Activated CD4-positive, alpha-beta T cell treated with anti-CD3 and anti-CD28 coated beads, Interleukin-2, amount 50 U/mL, for 48 hours (primary cell): ENCODE measurements around the gene MOGAT3.
"Not testable (repeated sequence)": the region's sequence is repeated elsewhere in the genome, so short reads cannot be mapped to it uniquely, and the experiment has no call there.

ENCODE experiments used
- DNase-seq, 2 experiments: peaks; one replicate each; pipeline ENCODE4 v3.0.0-alpha.2; 2020

MOGAT3 gene

DNA sequence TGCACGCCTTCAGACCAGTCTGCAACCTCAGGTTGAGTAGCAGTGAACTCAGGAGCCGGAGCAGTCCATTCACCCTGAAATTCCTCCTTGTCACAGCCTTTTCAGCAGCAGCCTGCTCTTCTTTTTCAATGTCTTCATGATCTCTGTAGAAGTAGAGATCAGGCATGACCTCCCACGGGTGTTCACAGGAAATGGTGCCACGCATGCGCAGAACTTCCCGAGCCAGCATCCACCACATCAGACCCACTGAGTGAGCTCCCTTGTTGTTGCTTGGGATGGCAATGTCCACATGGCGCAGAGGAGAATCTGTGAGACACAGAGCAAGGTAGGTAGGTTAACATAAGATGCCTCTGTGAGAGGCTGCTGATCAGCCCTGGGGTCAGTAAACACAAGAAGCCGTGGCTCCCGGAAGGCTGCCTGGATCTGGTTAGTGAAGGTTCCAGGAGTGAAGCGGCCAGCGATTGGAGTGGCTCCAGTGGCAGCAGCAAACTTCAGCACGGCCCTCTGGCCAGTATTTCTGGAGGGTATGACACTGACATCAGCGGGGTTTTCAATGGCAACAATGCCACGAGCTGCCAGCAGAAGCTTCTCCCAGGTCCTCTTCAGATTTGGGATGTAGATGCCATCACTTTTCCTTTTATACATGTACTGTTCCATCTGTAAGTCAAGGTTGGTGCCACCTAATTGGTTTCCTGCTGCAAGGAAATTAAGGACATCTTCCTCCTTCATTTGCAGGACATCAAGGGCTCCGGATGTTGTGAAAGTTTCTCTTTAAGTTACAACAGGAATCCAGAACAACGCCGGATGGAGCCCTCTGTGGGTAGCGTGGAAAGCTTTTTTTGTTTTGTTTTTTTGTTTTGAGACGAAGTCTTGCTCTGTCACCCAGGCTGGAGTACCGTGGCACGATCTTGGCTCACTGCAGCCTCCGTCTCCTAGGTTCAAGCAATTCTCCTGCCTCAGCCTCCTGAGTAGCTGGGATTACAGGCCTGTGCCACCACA, 3.2 kb upstream of the MOGAT3 start:
- peak; percentile 27 to 36 for DNase-seq

DNA sequence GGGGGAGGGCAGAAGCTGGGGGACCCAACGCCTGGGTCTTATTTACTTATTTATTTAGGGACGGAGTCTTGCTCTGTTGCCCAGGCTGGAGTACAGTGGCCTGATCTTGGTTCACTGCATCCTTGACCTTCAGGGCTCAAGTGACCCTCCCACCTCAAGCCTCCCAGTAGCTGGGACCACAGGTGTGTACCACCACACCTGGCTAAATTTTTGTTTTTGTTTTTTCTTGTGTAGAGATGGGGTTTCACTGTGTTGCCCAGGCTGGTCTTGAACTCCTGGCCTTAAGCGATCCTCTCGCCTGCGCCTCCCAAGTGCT, 1.7 kb upstream of the MOGAT3 start:
- no peak for DNase-seq

DNA sequence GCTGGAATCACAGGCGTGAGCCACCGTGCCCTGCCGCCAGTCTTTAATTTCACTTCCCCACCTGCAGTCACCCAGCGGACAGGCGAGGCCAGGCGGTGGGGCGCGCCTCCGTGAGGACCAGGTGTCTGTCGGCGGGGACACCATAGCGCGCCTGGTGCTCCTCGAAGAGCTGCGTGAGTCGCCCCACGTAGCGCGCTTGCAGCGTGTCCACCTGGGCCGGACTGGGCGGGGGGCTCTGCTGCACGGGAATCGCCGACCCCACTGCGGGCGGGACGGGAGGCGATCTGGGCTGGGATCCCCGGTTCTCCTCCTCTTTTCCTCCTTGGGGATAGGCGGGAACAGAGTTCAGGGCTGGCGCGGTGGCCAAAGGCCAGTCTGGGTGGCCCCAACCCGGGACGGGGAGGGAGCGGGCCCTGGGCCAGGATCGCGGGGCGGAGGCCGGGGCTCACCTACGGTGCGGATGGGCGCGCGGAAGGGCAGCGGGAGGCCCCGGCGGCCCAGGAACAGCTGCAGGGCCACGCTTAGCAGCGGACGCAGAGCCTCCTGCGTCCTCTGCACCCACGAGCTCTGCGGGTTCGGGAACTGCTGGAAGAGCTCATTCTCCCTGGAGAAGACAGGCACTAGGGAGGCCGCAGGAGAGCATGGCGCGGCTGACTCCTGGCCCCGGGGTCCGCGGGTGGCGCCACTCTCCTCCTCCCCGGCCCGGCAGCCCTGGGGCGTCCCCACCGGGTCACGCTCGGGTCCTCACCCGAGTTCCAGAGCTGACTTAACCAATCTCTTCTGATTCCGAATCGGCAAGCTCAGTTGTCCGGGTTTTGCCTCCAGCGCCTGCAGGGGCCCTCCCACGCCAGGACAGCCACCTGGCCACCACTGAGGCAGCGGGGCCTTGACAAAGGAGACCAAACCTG, 1.1 kb upstream of the MOGAT3 start:
- no peak for DNase-seq

DNA sequence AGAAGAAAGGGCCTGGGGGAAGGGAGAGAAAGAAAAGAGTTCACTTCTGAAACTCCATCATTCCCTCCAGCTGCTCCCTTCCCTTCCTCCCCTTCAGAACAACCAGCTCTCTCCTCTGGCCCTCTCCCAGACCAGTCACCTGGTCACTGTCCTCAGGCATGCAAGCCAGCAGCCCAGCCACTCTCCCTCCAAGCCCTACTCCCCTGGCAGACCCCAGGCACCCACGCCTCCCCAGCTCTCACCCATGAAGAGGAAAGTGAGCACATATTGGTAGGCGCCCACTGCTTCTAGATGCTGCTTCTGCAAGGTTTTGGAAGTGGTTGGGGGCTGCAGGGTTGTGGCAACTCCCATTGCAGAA, 353 bp downstream of the MOGAT3 start:
- no peak for DNase-seq

DNA sequence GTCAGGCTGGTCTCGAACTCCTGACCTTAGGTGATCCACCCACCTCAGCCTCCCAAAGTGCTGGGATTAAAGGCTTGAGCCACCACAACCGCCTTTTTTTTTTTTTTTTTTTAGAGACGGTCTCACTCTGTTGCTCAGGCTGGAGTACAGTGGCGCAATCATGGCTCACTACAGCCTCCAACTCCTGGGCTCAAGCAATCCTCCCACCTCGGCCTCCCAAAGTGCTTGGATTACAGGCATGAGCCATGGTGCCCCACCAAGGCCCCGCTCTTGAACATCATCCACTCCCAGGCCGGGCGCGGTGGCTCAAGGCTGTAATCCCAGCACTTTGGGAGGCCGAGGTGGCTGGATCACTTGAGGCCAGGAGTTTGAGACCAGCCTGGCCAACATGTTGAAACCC, 1.3 kb downstream of the MOGAT3 start:
- not testable (repeated sequence) for DNase-seq

DNA sequence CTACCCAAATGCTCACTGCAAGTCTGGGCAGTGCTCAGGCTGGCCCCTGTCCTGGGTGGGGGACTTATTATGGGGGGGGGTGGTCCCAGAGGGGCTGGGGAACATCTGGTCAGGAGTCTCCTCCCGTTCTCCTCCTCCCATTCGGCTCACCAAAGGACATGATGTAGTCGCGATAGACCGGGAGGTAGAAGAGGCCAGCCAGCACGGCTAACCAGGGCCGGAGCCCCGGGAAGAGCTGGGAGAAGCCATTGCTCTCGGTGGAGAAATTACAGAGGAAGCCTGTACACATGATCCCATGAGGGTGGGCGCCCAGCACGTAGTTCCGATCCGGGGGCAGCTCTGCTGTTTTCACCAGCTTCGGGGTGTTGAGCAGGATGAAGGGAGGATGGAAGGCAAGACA, 2.4 kb downstream of the MOGAT3 start:
- no peak for DNase-seq

DNA sequence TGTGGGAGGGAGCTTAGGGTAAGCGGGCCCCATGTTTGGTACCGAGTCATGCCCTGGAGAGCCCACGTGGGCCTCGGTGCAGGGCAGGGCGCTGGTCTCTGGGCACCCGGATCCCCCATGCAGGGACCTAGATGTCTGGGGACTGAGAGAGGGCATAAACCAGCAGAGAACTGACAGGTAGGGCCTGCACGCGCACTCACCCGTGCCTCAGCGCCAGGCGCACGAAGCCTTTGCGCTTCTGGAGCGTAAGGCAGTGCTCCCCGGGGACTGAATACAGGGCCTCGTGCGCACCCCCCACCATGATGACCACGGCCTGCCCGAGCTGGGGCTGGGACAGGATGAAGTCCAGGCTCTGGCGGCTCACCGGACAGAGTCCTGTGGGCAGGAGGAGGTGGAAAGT, 2.8 kb downstream of the MOGAT3 start:
- no peak for DNase-seq

DNA sequence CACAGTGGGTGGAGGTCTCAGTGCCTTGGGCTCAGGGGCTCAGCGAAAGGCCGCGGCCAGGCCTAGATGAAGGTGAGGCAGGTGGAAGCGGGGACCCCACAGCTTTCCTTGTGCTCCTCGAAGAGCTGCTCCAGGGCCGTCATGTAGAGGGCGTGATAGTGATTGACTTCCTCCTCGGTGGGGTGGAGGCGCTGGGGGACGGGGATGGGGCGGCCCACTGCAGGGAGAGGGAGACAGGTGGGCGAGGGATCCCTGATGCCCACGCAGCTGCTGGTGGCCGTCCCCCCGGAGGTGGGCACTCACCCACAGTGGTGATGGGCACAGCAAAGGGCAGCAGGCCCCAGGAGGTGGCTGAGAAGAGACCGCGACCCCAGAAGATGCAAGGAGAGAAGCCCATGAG, 5.0 kb downstream of the MOGAT3 start:
- DNase-seq, result no peak

DNA sequence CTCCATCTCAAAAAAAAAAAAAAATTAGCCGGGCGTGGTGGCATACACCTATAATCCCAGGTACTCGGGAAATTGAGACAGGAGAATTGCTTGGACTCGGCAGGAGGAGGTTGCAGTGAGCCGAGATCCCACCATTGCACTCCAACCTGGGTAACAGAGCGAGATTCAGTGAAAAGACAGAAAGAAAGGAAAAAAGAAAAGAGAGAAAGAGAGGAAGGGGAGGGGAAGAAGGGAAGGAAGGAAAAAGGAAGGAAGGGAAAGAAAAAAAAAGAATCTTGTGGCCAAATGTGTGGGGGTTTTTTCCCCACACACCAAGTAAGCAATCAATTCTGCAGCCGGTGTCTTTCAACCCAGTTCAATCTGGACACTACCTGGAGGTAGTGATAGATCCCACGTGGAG, 11.7 kb downstream of the MOGAT3 start:
- no peak for DNase-seq

DNA sequence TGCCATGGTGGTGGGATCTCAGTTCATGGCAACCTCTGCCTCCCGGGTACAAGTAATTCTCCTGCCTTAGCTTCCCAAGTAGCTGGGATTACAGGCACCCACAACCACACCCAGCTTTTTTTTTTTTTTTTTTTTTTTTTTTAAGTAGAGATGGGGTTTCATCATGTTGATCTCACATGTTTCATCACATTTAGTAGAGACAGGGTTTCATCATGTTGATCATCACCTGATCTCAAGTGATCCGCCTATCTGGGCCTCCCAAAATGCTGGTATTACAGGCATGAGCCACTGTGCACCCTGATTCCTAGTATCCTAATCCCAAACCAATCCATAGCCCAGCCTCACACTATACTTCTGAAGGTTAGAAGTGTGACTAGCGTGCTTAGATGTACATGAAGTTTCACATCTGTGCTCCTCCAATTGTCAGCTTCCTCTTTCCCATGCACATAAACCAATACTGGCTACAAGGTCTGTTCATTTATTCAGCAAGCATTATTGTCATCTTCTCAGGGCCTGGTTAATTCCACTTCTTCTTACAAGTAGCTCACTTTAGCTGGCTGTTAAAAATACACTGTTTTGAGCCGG, 13.9 kb downstream of the MOGAT3 start:
- DNase-seq, result no peak

DNA sequence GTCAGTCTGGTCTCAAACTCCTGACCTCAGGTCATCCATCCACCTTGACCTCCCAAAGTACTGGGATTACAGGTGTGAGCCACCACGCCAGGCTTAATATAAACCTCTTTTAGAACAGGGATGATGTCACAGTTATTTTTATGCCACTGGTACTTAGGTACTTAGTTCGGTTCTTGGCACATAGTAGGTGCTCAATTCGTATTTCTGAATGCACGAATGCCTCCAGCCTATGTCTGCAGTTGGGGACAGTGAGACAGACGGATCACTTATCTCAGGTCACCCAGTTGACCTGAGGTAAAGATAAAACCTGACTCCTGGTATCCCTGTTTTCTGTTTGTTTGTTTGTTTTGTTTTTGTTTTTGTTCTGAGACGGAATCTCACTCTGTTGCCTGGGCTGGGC, 14.6 kb downstream of the MOGAT3 start:
- no peak for DNase-seq

DNA sequence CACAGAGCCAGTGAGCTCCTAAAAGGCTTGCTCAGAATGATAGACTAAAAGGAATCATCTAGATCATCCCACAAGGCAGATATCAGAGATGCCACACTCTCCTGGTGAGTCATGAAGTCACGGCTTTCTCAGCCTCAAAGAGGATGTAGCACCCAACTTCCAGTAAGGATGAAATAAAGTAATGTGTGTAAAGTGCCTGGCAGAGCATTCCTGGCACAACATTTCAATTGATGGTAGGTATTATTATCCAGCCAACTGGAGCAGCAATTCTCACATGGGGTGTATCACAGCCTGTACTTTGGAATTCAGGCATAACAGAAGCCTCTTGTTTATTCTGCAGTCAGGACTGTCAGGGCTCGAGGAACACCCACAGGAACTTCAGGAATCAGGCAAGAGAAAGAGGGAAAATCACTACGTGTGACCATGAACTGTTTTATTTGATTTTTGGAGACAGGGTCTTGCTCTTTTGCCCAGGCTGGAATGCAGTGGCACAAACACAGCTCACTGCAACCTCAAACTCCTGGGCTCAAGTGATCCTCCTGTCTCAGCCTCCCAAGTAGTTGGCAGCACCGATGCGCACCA, 15.5 kb downstream of the MOGAT3 start:
- no peak for DNase-seq

DNA sequence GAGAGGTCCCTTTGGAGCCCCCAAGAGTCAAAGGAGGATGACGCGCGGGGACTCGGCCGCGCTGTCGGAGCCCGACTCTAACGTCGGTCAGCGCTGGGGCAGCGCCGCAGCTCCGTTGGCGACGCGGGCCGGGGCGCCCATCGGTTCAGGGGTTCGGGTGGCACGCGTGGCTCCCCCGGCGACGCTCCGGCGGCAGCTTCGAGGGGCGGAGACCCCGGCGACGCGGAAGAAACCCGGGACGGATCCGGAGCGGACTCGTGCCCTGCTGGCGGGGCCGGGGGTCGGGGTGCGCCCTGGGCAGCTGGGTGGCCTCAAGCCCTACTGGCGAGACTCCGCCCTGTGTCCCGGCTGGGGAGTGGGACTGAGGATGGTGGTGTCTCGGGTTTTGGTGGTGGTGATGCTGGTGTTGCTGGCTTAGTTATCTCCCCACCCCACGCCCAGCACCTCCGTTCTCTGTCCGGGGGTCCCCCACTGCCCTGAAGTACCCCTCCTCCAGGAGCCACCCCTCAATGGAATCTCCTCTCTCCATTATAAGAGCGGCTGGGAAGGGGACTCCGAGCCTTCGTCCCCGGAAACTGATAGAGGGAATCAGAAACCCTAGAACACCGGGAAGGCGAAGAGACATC, 20.6 kb downstream of the MOGAT3 start, which contains the start of gene NAT16:
NAT16 (minus strand) TSS at position 164 of the 626 bp plus-strand sequence. CDS start 5,486 bp downstream, outside the sequence.
- DNase-seq, result no peak

DNA sequence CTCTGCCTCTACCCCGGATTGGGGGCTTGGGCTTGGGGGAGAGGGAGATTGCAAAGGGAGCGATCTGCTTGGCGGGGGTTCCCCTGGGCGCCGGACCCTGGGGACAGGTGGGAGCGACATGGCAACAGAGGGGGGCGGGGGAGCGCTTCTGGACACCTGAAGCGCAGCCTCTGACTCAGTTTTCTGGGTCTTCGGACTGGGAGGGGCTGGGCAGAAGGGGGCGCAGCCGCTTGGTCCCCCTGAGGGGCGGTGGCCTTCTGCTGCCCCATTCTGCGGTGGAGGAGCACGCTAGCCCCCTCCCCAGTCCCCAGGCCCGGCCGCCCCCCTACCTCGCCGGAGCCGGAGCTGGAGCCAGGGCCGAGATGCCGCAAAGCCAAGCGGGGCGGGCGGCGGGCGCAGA, 21.1 kb downstream of the MOGAT3 start:
- DNase-seq, result no peak

DNA sequence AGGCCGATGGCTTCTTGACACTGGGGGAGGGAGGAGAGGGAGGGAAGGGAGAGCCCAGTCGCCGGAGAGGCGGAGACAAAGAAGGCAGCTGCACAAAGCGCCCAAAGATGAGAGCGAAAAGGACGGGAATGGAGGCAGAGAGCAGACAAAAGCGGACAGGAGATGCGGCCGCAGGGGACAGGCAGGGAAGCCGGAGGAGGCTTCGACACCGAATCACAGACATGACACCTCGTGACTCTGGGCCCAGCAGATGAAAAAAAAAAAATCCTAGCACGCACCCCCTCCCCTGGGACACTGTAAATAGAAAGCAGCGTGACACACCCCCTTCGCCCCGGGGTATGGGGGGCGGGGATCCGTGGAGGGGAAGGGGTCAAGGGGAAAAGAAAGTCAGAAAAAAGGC, 21.7 kb downstream of the MOGAT3 start:
- DNase-seq, result no peak

DNA sequence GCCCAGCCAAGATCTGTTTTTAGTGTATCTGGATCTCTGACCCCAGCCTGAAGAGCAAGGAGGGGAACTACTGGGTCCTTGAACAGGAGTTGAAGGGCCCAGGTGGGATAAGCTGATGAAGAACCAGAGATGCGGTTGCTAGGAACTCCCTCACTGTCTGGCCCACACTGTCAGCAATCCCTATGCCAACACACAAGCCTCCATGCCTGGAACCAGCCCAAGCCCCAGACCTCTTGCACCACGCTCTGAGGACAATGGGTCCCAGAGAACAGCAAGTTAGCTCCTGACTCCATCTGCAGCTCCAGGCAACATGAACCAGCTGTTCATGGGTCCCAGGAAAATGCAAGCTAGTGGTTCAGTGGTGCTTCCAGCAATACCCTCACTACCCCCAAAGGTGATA, 23.2 kb downstream of the MOGAT3 start:
- DNase-seq, result no peak

DNA sequence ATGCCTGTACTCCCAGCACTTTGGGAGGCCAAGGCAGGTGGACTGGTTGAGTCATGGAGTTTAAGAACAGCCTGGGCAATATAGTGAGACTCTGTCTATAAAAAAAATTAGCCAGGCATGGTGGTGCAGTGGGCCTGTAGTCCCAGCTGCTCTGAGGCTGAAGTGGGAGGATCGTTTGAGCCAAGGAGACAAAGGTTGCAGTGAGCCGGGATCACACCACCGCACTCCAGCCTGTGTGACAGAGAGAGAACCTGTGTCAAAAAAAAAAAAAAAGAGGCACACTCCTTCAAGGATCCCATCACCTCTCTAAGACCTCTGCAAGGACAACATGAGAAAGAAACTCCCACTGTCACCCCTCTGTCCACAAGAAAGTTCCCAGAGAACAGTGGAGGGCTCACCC, 25.2 kb downstream of the MOGAT3 start:
- no peak for DNase-seq

DNA sequence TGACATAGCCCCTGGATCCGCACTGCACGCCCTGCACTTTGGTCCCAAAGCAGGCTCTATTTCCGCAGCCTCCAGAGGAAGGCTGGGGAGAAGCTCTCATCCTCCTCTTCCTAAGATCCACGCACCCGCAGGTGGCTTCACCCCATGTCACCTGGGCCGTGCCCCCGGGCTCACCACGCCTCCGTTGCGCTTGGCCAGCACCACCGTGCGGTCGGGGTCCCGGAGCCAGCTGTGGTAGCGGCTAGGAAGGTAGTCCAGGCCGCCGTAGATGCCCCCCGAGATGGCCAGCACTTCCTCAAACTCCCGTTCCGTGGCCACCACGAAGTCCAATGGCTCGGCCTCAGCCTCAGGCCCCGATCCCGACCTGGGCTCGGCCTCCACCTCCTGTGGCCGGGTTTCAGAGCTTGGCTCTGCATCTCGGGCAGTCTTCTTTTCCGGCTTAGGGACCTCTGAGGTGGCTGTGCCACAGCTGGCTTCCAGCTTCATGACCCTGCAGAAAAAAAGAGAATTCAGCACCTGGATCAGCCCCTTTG, 26.4 kb downstream of the MOGAT3 start:
- no peak for DNase-seq

DNA sequence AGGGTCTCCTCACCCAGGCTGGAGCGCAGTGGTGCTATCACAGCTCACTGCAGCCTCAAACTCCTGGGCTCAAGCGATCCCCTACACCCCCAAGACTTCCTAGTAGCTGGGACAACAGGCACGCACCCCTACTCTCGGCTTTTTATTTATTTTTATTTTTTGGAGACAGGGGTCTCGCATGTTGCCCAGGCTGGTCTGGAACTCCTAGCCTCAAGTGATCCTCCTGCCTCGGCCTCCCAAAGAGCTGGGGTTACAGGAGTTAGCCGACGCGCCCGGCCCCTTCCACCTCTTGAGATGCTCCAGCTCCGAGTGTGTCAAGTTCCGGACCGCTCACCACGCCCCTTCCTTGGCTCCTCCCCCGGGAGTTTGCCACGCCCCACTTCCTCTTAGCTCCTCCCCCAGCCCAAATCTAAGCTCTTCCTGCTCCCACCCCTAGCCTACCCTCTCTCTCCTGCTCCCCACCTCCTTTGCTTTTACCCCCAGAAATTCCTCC, 27.0 kb downstream of the MOGAT3 start:
- DNase-seq, result peak; percentile 72 to 75

DNA sequence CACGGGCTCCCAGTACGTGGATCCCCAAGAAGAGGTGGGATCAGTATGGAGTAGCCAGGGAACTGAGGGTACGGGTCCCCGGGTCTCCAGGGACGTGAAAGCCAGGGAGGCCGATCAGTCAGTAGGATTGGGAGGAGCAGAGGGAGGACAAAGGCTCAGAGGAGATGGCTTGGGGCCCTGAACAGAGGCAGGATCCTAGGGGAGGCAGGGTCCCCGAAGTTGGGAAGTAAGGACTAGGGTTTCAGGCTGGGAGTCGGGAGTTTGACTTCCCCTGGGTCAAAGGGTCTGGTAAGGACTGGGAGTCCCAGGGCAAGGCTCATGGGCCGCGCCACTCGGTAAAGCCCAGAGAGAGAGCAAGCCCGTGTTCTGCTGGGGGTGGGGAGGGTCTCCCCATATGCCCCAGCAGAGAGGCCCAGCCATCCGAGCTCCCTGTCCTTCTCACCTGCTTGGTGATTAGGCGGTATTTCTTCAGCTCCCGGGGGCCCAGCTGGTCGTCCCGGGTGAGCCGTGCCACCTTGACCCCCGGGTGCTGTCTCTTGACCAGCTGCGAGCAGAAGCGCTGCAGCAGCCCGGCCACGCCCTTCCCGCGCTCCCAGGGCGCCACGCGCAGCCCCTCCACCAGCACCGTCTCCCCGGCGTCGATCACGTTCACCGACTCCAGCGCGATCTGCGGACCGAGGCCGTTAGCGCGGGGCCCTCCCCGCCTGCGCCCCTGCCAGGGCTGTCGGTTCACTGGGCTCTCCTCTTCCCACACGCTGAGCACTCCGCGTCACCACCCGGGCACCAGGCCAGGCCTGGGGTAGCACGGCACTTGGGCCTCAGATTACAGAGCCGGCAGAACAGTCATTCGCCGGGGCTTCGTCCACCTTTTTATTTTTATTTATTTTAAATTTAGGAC, 27.7 kb downstream of the MOGAT3 start:
- DNase-seq, result no peak
